IPS-NIHi7 (cell line): ENCODE measurements around the gene NMNAT3.

ENCODE experiments used
- DNase-seq: peaks from one replicate; pipeline ENCODE4 v3.0.0; 2012; ENCODE audit warnings: mixed read lengths; ENCODE audit errors: extremely low spot score

NMNAT3 gene

DNA sequence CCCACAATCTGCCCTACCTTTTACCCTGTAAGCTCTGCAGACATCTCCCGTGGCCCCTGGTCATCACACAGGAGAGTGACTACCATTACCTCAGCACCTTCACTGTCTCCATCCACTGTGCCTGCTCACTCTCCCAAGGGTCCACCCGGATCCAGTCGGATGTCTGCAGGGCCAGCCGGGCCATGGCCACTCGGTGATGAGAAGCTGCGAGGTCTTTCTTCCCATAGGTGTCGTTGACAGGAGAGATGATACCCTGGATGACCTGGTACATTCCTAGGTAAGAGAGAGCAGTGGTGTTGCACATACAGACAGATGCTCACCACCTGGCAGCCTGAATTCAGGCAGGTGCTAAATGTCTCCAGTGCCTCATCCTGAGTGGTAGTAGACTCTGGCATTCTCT is 99.0 kb downstream of the NMNAT3 start:
- no peak for DNase-seq

DNA sequence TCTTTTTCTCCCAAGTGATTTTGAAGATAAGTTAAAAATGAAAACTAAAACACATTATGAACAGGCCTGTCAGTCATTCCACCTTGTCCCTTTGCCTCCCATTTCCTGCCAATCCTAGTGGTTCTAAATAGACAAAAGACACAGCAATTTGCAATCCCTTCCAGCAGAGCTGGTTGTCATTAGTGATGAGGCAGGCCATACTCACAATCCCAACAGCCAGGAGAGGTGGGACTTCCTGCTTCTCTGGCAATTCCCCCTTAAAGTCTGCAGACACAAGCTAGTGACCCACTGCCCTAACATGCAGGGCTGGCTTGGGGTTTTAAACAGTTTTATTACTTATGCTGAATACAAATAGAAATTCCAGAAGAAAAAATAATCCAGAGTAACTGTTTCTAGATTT is 99.9 kb downstream of the NMNAT3 start:
- peak; percentile 64 for DNase-seq

DNA sequence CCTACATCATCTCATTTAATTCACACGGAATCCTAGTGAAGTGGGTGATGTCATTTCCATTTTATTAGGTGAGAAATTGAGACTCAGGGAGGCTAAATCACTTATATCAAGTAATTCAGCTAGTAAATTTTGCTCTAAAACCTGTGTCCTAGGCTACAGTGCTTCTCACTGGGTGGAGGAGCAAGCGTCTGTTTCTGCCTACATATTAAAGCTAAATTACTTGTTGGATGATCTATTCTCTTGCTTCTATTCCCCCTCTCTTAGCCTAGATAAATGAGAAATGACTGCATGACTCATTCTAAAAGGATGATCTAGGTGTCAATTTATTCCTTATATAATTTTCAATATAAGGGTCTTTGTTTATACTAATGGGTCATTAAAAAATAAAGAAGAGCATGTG is 100.4 kb downstream of the NMNAT3 start:
- no peak for DNase-seq

DNA sequence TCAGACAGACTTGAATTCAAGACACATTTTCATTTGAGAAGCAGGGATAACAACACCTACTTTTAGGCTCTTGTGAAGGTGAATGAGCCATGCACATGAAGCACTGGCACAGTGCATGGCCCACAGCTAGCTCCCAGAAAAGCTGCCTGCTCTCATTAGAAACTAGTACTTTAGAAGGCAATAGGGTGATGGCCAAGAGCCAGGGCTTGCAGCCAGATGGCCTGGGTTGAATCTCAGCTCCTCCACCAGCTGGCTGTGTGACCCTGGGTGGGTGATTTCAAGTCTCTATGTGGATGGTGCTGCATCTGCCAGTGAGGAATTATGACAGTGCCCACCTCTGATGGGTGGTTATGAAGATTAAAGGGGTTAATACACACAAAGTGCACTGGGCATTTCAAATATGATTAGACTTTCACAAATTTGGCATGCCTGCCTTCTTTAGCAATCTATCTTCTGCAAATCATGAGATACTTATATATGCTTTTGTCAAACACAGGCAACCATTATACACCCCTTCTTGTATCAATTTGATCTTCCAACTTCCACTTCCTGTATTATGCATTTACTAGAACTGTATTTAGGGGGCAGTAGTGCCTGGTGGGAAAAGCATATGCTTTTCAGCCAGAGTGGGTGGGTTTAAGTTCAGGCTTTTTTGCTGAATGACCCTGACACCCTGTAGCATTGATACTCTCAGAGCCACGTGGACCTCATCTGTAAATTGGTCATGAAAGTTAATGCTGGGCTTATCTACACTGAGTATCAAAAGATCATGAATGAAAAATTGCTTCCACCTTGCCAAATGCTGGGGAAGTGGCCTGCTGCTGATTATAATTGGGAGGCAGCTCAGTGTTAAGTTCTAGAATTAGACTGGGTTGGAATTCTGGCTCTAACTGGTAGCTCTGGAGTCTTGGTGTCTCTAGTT is 103.5 kb downstream of the NMNAT3 start:
- no peak for DNase-seq

DNA sequence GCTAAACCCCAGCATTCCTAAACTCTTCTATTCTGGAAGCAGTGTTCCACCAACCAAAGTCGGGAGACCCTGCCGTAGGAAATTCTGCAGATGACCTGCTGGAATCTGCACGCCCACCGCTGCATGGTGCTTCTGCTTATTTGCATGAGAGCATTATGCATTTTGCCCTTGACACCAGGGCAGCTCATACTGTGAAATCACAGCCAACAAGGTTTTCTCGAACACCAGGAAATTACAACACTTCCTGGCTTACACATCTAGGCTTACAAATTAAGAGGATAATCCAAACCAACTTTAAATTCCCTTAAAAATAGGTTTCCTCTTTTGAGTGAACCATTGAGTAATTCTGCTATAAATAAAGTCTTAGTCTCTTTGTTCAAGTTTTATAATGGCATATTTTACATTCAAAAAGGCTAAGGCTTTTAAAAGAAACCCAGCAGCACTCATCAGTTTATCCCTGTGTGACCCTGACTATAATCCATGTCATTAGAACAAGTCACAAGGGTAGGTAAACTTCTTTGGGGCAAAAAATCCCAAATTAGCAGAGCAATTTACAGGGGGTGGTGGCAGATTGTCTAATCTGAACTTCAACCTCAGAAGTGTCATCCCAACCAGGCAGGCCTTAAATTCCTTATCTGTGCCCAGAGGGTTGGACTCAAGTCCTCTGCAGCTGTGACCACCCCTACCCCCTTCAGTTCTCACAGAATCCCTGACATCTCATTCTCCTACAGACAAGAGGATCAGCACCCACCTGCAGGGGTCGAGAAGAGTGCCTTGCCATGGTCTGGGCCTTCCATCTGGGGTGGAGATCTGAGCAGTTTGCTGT is 104.7 kb downstream of the NMNAT3 start:
- DNase-seq: no peak

DNA sequence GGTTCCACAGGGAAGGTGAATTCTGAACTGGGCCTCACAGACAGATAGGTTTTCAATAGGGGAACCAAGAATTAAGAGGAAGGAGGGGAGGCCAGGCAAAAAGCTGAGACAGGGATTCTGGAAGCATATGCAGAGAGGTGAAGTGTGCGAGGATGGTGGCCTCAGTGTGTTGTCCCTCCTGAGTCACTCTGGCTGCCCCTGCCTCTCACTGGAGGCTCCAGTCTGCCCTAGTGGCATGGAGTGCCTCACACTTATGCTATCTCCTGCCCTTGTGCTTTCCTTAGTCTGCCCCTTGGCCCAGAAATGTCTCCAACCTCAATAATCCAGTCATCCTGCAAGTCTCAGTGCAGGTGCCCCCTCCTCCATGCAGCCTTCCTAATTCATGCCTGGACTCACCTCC is 106.1 kb downstream of the NMNAT3 start:
- no peak for DNase-seq

DNA sequence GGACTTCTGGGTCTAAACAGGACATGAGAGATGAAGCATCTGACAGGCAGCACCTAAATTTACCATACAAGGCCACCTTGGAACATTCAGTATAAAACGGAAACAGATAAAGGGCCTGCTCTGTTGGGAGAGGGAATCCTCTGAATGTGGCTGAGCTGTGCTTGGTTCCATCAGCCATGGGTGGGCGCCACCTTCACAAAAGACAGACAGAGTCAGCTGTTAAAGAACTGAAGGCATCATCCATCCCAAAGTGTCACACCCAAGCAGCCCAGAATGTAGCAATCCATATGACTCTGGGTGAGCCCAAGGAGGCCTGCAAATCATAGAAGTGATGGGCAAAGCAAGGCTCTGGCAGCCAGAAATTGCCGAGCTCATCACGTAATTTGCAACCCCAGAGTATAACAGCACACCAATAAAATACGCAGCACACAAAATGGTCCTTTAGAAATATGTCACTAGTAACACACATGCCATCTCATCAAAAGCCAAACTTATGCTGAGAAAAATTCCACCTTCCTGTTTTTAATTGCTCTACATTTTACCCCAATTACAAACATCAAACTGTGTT is 113.4 kb downstream of the NMNAT3 start:
- peak; percentile 65 for DNase-seq

DNA sequence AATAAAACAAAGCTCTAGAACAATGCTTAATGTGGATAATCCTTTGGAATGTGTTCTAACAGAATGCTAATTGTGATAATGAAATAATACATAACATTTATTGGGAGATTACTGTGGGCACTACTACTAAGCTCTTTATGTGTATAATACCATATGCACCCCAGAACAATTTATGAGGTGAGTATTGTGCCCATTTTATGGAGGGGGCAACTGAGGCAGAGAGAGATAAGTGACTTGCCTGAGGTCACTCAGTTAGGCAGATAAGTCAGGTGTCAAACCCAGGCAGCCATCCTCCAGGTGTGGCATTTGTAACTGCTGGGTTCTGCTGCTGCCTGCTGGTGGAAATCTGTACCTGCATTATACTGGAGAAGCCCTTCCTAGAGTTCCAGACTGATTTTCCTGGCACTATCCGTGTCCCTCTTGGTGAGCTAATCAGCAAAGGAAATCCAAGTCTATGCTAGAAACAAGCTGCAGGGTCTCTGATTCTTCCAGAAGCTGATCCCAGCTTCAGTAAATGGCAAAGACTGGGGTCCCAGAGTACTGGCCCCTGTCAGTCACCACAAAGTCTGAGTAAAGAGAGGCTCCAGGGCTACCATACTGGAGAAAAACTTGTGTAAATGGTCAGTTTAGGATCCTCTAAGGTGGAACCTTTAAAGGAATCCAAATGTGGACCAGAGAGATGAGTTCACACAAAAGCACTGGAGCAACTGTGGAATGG is 115.7 kb downstream of the NMNAT3 start:
- peak; percentile 83 for DNase-seq

DNA sequence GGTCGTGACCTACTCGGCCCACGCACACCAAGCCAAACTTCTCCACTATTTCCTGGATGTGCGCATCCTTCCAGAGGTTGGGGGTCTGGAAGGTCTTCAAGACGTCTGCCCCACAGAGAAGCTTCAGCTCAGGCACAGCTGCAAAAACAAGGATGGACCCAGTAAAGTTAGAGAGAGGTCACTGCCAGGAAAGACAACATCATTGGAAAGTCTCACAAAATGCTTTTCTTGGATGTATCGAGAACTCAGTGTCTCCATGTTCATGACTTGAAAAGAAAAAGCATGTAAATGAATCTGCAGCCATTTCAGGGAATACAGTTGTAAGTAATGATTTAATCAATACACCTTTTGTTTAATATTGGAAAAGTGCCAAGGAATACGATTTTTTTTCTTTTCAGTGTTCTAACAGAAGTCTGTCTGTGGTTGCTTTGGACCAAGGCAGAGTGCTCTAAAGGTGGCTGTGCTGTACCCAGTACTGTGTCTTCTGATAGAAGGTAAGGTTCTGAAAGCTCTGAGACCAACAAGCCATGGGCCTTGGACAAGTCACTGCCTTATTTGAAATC is 116.4 kb downstream of the NMNAT3 start:
- no peak for DNase-seq

DNA sequence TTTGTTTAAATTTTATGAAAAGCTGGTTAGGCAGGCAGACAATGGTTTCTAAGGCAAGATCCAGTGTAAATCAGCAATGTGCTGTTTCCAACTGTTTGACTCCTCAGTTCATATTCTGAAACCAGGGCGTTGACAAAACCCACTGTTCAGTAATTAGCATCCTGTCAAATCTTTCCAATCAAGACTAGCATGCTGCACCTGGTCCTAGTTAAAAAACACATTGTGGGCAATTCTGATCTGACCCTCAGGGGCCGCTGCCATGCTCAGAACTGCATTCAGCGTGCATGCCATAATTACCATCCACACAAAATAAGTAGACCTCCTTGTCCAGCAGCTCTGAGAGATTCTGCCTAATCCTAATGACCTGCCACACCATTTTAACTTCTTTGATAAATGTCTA is 117.4 kb downstream of the NMNAT3 start:
- no peak for DNase-seq

DNA sequence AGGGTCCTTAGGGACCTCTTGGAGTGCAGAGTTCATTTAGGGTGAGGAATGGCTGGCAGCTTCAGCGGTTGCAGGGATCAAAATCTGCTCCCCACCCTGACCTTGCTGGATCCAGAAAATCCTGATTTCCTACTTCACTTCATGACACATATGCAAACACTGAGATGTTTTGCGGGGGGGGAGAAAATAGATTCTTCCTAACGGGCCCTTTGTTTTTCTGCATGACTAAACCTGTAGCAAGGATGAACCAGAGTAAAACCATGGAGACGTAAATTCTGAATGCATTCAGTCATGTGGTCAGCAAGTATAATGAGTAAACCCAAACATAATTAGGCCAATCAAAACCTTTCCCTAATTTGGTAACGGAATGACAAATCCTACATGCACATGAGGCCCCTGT is 118.2 kb downstream of the NMNAT3 start:
- no peak for DNase-seq

DNA sequence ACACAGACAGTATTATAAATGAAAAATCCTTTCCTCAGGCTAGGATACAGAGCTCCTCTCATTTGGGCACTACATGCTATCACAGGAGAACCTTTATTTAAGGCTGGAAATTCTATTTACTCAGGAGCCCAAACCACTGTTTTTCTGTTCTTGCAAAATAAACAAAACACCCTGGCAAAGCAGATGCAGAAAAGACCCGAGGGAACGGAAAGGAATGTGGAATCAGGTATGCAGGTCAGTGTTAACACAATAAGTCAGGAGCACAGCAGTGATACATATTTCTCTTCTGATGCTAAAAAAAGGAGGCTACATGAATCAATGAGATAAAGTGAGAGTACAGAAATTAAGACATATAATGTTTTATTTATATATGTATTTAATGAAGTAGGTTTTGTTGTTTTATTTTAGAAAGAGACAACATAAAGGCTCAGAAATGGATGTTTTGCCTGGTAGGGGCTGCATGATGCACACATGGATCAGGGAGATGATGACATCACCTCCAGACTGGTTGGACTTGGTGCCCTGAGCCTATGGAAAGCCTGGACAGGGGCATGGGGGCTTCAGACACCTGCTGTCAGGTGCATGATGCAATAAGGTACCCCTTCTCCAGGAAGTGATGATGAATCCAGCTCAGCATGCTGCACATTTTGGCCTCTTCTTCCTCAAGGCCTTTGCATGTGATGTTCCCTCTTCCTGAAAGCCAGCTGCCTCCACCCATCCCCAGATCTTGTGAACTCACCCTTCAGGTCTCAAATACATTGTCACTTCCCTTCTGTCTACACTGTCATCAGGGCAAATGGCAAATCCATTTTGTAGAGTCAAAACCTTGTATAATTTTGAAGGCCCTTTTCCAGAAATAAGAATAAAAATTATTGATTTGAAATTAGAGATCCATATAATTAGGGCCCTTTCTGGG is 119.2 kb downstream of the NMNAT3 start:
- no peak for DNase-seq

DNA sequence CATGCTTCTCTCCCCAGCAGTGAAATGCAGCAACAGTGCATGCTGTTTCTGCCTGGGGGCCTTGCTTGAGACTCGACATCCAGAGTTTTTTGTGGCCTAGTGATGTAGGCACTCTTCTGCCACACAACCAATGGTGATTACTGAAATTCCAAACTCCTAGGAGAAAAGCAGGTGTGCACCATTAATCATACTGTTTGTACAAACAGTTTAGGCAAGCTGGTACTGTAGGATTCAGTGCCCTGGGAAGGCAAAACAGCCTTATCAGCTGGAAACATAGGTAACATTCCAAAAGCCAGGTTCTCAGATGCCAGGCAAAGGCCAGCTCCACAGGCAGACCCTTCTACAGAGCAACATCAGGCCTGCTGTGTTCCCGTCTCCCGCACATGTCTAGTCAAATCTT is 120.7 kb downstream of the NMNAT3 start:
- no peak for DNase-seq

DNA sequence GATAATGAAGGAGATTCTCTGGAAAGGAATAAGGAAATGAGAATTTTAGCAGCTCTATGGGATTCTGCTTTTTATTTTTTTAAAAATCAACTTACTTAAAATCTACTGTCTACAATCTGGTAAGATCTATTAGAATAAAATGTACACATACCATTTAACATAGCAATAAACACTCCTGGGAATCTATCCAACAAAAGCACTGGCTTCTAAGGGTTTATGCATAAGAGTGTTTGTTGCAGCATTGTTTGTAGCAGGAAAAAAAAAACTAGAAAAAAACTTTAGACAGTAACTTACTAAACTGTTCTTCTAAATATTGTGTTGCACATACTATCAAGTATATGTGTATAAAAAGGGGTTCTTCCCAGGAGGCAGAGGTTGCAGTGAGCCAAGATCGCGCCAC is 122.5 kb downstream of the NMNAT3 start:
- no peak for DNase-seq

DNA sequence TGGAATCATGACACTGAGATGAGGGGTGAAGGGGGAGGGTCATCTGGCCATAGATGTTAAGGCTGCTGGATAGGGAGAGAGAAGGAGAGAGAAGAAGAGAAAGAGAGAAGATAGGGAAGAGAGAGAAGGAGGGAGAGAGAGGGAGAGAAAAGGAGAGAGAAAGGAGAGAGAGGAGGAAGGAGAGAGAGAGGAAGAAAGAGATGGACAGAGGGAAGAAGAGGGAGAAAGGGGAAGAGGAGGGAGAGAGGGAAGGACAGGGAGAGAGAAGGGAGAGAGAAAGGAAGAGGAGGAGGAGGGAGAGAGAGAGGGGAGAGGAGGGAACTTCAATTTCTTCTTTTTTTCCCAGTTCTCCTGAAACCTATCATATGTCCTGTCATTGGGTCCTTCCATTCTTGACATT is 123.1 kb downstream of the NMNAT3 start:
- no peak for DNase-seq

DNA sequence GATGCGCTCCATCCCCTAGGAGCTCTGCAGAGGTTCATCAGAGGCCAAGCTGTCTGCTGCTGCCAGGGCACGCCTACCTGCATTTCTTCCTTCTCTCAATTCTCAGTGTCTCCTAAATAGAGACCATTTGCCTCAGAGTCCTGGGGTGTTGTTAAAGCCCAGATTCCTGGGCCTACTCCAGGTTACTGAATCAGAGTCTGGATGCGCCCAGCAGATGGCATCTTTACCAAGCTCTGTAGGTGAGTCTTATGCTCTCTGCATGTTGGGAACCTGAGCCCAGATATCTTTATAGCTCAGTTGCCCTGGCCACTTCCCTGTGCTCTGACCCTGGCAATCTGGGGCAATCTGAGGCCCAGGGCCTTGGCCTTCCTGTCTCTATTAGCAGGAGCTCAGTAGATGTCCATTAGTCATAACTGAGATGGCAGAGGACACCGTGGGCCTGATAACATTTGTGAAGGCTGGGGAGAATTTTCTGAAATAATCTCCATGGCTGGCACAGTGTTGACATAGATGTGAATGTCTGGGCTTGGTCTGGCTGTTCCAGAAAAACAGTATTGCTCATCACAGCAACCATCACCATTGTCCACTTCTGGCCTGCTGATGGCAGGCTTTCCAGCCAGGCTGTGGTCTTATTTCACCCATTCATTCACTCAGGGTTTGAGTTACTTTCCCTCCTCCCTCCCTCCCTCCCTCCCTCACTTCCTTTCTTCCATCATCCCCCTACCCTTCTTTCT is 125.0 kb downstream of the NMNAT3 start:
- no peak for DNase-seq

DNA sequence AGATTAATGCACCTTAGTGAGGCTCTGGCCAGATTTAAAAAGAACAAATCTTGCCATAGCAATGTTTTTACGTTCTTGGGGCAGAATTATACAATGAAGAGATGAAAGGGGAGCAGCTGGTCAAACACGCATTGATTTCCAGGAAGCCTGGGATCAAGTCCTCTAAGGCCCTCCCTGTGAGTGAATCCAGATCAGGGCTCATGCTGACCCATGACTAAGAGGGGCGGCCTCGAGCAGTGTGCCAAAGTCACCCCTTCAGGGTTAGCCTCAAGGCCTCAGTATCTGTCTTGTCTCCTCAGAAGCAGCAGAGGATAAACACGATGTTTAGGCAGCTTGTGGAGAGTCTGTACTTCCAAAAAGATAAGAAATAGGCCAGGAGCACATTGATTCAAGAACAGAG is 129.0 kb downstream of the NMNAT3 start:
- no peak for DNase-seq

DNA sequence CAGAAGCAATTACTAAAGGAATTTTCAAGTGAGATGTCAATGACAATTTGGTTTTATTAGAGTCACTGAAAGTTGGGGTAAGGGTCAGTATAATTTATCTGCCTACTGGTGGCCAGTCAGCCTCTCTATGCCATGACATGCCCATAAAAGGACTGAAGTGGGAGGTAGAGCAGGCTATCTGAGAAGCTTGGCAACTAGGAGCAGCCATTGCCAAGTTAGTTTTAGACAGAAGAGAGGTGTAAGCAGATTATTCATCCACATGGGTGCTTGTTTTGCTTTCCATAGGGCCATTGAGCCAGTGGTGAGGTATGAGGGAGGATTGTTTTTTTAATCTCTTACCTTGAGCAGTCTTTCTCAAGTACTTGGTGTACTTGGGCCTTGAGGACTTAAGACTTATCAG is 130.1 kb downstream of the NMNAT3 start:
- no peak for DNase-seq

DNA sequence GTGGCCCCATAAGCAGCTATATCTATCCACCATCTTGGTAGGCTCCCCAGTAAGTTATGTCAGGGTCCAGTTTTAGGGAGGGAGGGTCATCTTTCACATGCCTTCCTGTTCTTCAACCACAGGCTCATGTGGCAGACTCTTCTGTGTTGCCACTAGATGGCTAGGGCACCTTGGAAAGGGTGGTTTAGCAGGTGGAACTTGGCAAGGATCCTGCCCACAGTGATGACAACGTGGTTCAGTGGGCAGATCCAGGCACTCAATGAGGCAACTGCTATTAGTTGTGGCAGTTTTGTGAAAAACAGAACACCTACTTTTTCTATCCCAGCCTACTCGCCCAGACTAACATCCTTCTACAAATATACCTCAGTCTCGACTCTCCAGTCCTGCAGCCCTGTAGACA is 131.0 kb downstream of the NMNAT3 start:
- no peak for DNase-seq
